Stomach (tissue), 4 donors: ENCODE measurements around the gene FBP1.

Experiments
- CTCF ChIP-seq, 7 experiments: fragments of 450-650 bp in 4 of 7; fragments of 200-600 bp in 3 of 7; sonication (generic) in 3 of 7; IDR thresholded peaks; one replicate each; pipeline ENCODE4 v1.5.1; 2016 to 2019; ENCODE audit warnings: antibody characterized with exemption in 7 of 7, control low read depth in 2 of 7, mild to moderate bottlenecking in 1 of 7
- EP300 ChIP-seq: sonication (generic); formaldehyde crosslinking; IDR thresholded peaks from one replicate; pipeline ENCODE4 v1.6.1; 2017; ENCODE audit warnings: antibody characterized with exemption
- POLR2A ChIP-seq, 4 donors: fragments of 450-650 bp; IDR thresholded peaks; one replicate each; pipeline ENCODE4 v1.6.1; 2016; ENCODE audit warnings: antibody characterized with exemption in 4 of 4, control low read depth in 2 of 4, mild to moderate bottlenecking in 1 of 4, moderate library complexity in 1 of 4

GRCh38 chr9:94568972-94569712 is 70.2 kb downstream of the FBP1 start:
- no peak for TF ChIP-seq CTCF (IDR thresholded peaks at IDR 0.05)
- no peak for TF ChIP-seq EP300
- TF ChIP-seq POLR2A (IDR thresholded peaks at IDR 0.05), result no peak
